Gastroesophageal sphincter (tissue), 3 donors: ENCODE data around the gene COL18A1.

Source experiments
- CTCF ChIP-seq, 4 experiments: fragments of 200-600 bp in 2 of 4; fragments of 450-650 bp in 2 of 4; sonication (generic) in 1 of 4; IDR thresholded peaks; one replicate each; pipeline ENCODE4 v1.5.1; 2017 to 2019; ENCODE audit warnings: antibody characterized with exemption in 4 of 4, mild to moderate bottlenecking in 2 of 4, moderate library complexity in 2 of 4
- EP300 ChIP-seq: sonication (generic); formaldehyde crosslinking; IDR thresholded peaks from one replicate; pipeline ENCODE4 v1.6.1; 2017; ENCODE audit warnings: antibody characterized with exemption, mild to moderate bottlenecking
- POLR2A ChIP-seq, 2 donors: fragments of 450-650 bp; IDR thresholded peaks; one replicate each; pipeline ENCODE4 v1.6.1; 2017; ENCODE audit warnings: antibody characterized with exemption in 2 of 2, mild to moderate bottlenecking in 2 of 2, moderate library complexity in 1 of 2
- POLR2AphosphoS5 ChIP-seq: sonication (generic); formaldehyde crosslinking; IDR thresholded peaks from one replicate; pipeline ENCODE4 v1.6.1; 2017; ENCODE audit warnings: antibody characterized with exemption

- TF ChIP-seq CTCF (IDR thresholded peaks at IDR 0.05) (no peak), POLR2AphosphoS5 (no peak), POLR2A (IDR thresholded peaks at IDR 0.05) (no peak), EP300 (no peak)
These were observed 1.7 kb upstream of the COL18A1 start for GRCh38 chr21:45403133-45403824.
